ENCODE results near the gene GRAP.
A peak's percentile ranks its signal among the peaks of the same experiment; 100 is the strongest.

GRAP gene

GRCh38 chr17:18984273-18985114 lies 62.3 kb downstream of the GRAP start:
- DNase-seq (ENCODE audit: low read depth), result no peak

GRCh38 chr17:18981642-18982424 lies 64.9 kb downstream of the GRAP start:
- no peak for DNase-seq (ENCODE audit: low read depth)

- no peak for DNase-seq (ENCODE audit: low read depth)
Observed at GRCh38 chr17:18981335-18981641, 65.5 kb downstream of the GRAP start.

GRCh38 chr17:18980682-18981334 lies 65.9 kb downstream of the GRAP start:
- no peak for DNase-seq (ENCODE audit: low read depth)

GRCh38 chr17:18978655-18979054 lies 68.1 kb downstream of the GRAP start:
- DNase-seq (ENCODE audit: low read depth), result no peak

GRCh38 chr17:18978050-18978449 lies 68.7 kb downstream of the GRAP start:
- DNase-seq (ENCODE audit: low read depth), result no peak

GRCh38 chr17:18977646-18978045 lies 69.1 kb downstream of the GRAP start:
- no peak for DNase-seq (ENCODE audit: low read depth)

GRCh38 chr17:18977021-18977420 lies 69.7 kb downstream of the GRAP start:
- DNase-seq (ENCODE audit: low read depth), result no peak

- no peak for DNase-seq (ENCODE audit: low read depth)
Observed at GRCh38 chr17:18976201-18976600, 70.6 kb downstream of the GRAP start.

GRCh38 chr17:18975597-18975996 lies 71.2 kb downstream of the GRAP start:
- DNase-seq (ENCODE audit: low read depth), result no peak

- DNase-seq (ENCODE audit: low read depth), result peak; percentile 26
Observed at GRCh38 chr17:18974407-18975149, 72.2 kb downstream of the GRAP start.

GRCh38 chr17:18971801-18972200 lies 75.0 kb downstream of the GRAP start:
- no peak for DNase-seq (ENCODE audit: low read depth)
